HUES6 (cell line): Measurements from ENCODE around the gene ST3GAL3.

Source experiments
- H3K27ac ChIP-seq: 2 replicates; pipeline ENCODE4 v1.7.0; 2013; ENCODE audit warnings: low read depth, mild to moderate bottlenecking, low read length, inconsistent platforms
- H3K27me3 ChIP-seq: 2 replicates; pipeline ENCODE4 v1.6.1; 2013; ENCODE audit warnings: low read length; ENCODE audit not compliant: control insufficient read depth, insufficient read depth
- H3K36me3 ChIP-seq: 2 replicates; pipeline ENCODE4 v1.6.1; 2013; ENCODE audit warnings: low read length; ENCODE audit not compliant: control insufficient read depth, insufficient read depth
- H3K4me1 ChIP-seq: 2 replicates; pipeline ENCODE4 v1.6.1; 2013; ENCODE audit warnings: low read length; ENCODE audit not compliant: control insufficient read depth, insufficient read depth
- H3K4me3 ChIP-seq: 2 replicates; pipeline ENCODE4 v1.5.1; 2013; ENCODE audit warnings: low read depth, low read length
- H3K9ac ChIP-seq: one replicate; pipeline ENCODE4 v1.6.1; 2013; ENCODE audit warnings: mild to moderate bottlenecking, low read length
- H3K9me3 ChIP-seq: 2 replicates; pipeline ENCODE4 v1.6.1; 2013; ENCODE audit warnings: low read depth, low read length; ENCODE audit not compliant: control insufficient read depth, insufficient read depth

ST3GAL3 gene

DNA sequence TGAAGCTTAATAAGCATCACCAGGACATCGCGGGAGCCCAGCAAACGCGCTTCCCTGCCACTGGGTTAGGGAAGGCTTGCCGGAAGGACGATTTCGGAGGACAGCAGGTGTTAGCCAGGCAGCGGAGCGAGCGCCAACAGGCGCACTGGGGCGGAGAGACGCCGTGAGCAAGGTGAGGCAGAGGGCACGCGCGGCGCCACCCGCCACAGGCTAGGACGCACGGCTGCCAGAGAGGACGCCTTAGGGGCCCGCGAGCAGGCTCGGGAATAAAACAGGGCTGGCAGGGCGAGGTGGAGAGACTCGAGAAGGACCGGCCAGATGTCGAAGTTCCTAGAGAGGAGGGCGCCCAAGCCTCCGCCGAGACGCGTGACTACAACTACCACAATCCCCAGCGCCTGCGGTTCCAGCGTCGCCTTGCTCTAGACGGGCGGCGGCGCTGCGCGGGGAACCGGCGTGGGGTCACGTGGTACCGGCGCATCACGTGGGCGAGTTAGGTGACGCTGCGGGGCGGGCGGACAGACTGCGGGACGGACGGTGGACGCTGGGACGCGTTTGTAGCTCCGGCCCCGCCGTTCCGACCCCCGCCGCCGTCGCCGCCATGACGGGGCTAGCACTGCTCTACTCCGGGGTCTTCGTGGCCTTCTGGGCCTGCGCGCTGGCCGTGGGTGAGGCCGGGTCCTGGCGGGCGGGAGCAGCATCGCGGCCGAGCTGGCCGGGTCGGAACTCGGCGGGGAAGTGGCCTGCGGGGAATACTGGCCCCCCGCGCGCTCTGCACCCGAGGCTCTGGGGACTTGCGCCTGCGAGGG lies 267.3 kb downstream of the ST3GAL3 start, which contains the start of gene ATP6V0B:
TSS of gene ATP6V0B (plus strand) at position 518 of the 806 bp plus-strand sequence. CDS start at position 599, 81 bp downstream.
- H3K4me1 ChIP-seq = peaks cover 18% of the 10 kb centered on the region; the same call in 1 of the 2 replicates
- no peaks in the 10 kb centered on the region for H3K9me3 ChIP-seq
- no peaks in the 10 kb centered on the region for H3K27me3 ChIP-seq
- peak within 1 kb of the TSS; percentile 73; the same call in 1 of the 2 replicates for H3K27ac ChIP-seq
- peak within 1 kb of the TSS; percentile 82 for H3K4me3 ChIP-seq
- H3K9ac ChIP-seq = peak within 1 kb of the TSS; percentile 91
- peaks cover 42% of the 10 kb centered on the region for H3K36me3 ChIP-seq

- Histone ChIP-seq H3K27ac (peak overlapping the region; percentile 73; the same call in 1 of the 2 replicates), H3K27me3 (no peaks in the 10 kb centered on the region), H3K4me1 (peaks cover 25% of the 10 kb centered on the region), H3K9ac (peak overlapping the region; percentile 91), H3K36me3 (peaks cover 42% of the 10 kb centered on the region), H3K9me3 (no peaks in the 10 kb centered on the region), H3K4me3 (peak overlapping the region; percentile 82)
Measured at GRCh38 chr1:43975249-43975961, 268.1 kb downstream of the ST3GAL3 start.

- no peaks in the 10 kb centered on the region for H3K27me3 ChIP-seq
- peak overlapping the region; percentile 82 for H3K4me3 ChIP-seq
- no peak overlapping the region for H3K27ac ChIP-seq
- peaks cover 25% of the 10 kb centered on the region for H3K4me1 ChIP-seq
- H3K9ac ChIP-seq = peak overlapping the region; percentile 91
- no peaks in the 10 kb centered on the region for H3K9me3 ChIP-seq
- peaks cover 41% of the 10 kb centered on the region for H3K36me3 ChIP-seq
Measured at GRCh38 chr1:43976045-43976444, 268.7 kb downstream of the ST3GAL3 start.

DNA sequence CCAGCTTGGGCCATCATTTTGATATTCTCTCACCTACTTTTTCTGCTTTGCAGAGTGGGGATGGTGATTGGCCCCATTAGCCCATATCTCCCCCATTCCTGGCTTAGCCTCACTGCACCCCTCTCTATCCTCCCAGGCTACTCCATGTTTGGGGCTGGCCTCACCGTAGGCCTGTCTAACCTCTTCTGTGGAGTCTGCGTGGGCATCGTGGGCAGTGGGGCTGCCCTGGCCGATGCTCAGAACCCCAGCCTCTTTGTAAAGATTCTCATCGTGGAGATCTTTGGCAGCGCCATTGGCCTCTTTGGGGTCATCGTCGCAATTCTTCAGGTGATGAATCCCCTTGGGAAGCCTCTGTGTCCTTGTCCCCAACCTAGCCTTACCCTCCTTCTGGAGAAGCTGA lies 269.6 kb downstream of the ST3GAL3 start:
- no peaks in the 10 kb centered on the region for H3K9me3 ChIP-seq
- H3K4me3 ChIP-seq = no peak overlapping the region
- H3K4me1 ChIP-seq = peaks cover 25% of the 10 kb centered on the region
- H3K27me3 ChIP-seq = no peaks in the 10 kb centered on the region
- no peak overlapping the region for H3K9ac ChIP-seq
- H3K27ac ChIP-seq = no peak overlapping the region
- peaks cover 41% of the 10 kb centered on the region for H3K36me3 ChIP-seq

- H3K27ac ChIP-seq = no peak overlapping the region
Measured at GRCh38 chr1:43977376-43978263, 270.3 kb downstream of the ST3GAL3 start.

GRCh38 chr1:43978264-43978550 lies 270.9 kb downstream of the ST3GAL3 start:
- H3K9me3 ChIP-seq = no peaks in the 10 kb centered on the region
- H3K9ac ChIP-seq = peak overlapping the region; percentile 88
- no peaks in the 10 kb centered on the region for H3K27me3 ChIP-seq
- no peak overlapping the region for H3K27ac ChIP-seq
- peak overlapping the region; percentile 71 for H3K4me3 ChIP-seq
- H3K36me3 ChIP-seq = peaks cover 38% of the 10 kb centered on the region
- H3K4me1 ChIP-seq = peaks cover 25% of the 10 kb centered on the region

More at GRCh38 chr1:43977376-43978263, 270.3 kb downstream of the ST3GAL3 start:
- no peaks in the 10 kb centered on the region for H3K9me3 ChIP-seq
- peaks cover 25% of the 10 kb centered on the region for H3K4me1 ChIP-seq
- peaks cover 38% of the 10 kb centered on the region for H3K36me3 ChIP-seq
- H3K4me3 ChIP-seq = peak overlapping the region; percentile 71
- no peaks in the 10 kb centered on the region for H3K27me3 ChIP-seq
- peak overlapping the region; percentile 88 for H3K9ac ChIP-seq

GRCh38 chr1:43978551-43979260 lies 271.4 kb downstream of the ST3GAL3 start, which contains the start of gene B4GALT2:
Gene B4GALT2, plus strand, starts transcription at chr1:43979210. Its CDS starts 1,951 bp downstream, at chr1:43981161.
- peak within 1 kb of the TSS; percentile 71 for H3K4me3 ChIP-seq
- H3K27ac ChIP-seq = no peak within 1 kb of the TSS; the same call in 1 of the 2 replicates
- peaks cover 23% of the 10 kb centered on the region for H3K4me1 ChIP-seq
- no peaks in the 10 kb centered on the region for H3K9me3 ChIP-seq
- H3K9ac ChIP-seq = peak within 1 kb of the TSS; percentile 88
- H3K36me3 ChIP-seq = peaks cover 39% of the 10 kb centered on the region
- H3K27me3 ChIP-seq = no peaks in the 10 kb centered on the region

GRCh38 chr1:43979261-43979527 lies 271.9 kb downstream of the ST3GAL3 start:
- Histone ChIP-seq H3K36me3 (peaks cover 42% of the 10 kb centered on the region), H3K9ac (peak overlapping the region; percentile 22), H3K27ac (no peak overlapping the region)

GRCh38 chr1:43979528-43980254 lies 272.4 kb downstream of the ST3GAL3 start:
- peak overlapping the region; percentile 61 for H3K4me3 ChIP-seq
- H3K4me1 ChIP-seq = peaks cover 18% of the 10 kb centered on the region
- peak overlapping the region; percentile 76 for H3K9ac ChIP-seq
- H3K9me3 ChIP-seq = no peaks in the 10 kb centered on the region
- H3K27me3 ChIP-seq = no peaks in the 10 kb centered on the region
- H3K36me3 ChIP-seq = peaks cover 47% of the 10 kb centered on the region
- no peak overlapping the region for H3K27ac ChIP-seq

More at GRCh38 chr1:43979261-43979527, 271.9 kb downstream of the ST3GAL3 start:
- Histone ChIP-seq H3K4me3 (peak overlapping the region; percentile 61), H3K27me3 (no peaks in the 10 kb centered on the region), H3K9me3 (no peaks in the 10 kb centered on the region), H3K4me1 (peaks cover 18% of the 10 kb centered on the region)
